K562 treated with DMSO at 1 percent for 4 hours (cell line): ENCODE results near the gene BEND5. TPM values are rescaled to one million over a fixed set of nuclear protein-coding genes. Genes with fewer than 3 reads are reported as not detected.

ENCODE experiments used
- total RNA-seq: library from RNA; unstranded; fragments of 300-600 nt; gene quantifications from 2 replicates; pipeline ENCODE4 v1.2.3, GENCODE V29; 2022; ENCODE audit not compliant: insufficient read depth

BEND5 gene, protein sequence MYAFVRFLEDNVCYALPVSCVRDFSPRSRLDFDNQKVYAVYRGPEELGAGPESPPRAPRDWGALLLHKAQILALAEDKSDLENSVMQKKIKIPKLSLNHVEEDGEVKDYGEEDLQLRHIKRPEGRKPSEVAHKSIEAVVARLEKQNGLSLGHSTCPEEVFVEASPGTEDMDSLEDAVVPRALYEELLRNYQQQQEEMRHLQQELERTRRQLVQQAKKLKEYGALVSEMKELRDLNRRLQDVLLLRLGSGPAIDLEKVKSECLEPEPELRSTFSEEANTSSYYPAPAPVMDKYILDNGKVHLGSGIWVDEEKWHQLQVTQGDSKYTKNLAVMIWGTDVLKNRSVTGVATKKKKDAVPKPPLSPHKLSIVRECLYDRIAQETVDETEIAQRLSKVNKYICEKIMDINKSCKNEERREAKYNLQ
- not detected in 2 replicates for total RNA-seq

DNA sequence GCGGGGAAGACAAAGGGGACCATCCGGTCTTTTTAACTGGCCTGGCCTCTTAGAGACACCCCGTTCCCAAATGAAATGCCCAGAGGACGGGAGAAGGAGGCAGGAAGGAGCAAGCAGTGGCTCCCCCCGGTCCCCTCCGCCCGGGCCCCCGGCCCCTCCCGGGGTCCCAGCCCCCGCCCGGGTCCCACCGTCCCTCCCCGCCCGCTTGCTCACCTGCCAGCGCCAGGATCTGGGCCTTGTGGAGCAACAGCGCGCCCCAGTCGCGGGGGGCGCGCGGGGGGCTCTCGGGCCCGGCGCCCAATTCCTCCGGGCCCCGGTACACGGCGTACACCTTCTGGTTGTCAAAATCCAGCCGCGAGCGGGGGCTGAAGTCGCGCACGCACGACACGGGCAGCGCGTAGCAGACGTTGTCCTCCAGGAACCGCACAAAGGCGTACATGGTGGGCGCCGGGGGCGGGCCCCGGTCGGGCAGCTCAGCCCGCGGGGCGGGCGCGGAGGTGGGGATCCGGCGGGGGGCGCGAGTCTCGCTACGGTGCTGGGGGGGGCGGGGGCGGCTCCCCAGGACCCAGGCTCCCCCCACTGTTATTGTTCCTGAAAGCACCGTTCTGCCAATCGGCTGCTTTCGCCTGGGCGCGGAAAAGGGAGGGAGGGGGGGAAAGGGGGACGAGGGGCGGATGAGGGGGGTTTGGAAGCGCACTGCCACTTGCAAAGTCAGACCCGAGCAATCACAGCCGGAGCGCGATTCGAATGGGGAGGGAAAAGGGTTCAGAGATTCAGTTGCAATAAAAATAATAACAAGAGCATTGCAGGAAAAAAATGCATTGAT is at the start of gene BEND5:
Gene BEND5, minus strand, starts transcription at position 499 of the 826 bp plus-strand sequence. Its CDS starts 60 bp downstream, at position 439.

